Psoas muscle (tissue), 8 donors: ENCODE results near the gene ENDOD1. TPM values are rescaled to one million over a fixed set of nuclear protein-coding genes. Genes with fewer than 3 reads are reported as not detected.

Source experiments
- ATAC-seq, 4 donors: fragments of 200-7000 bp; cut with Tn5 transposase; one replicate each; pipeline ENCODE4 v1.9.1; 2020; ENCODE audit warnings: moderate library complexity in 3 of 4, mild to moderate bottlenecking in 2 of 4
- DNase-seq, 2 donors: peaks; one replicate each; pipeline ENCODE4 v3.0.0-alpha.2; 2020
- H3K27ac ChIP-seq: fragments of 200-600 bp; one replicate; pipeline ENCODE4 v1.8.0; 2022
- H3K27me3 ChIP-seq, 3 donors: fragments of 200-600 bp in 1 of 3; one replicate each; pipeline versions ENCODE4 v1.6.1 to v1.8.0; 2013 to 2022; ENCODE audit warnings: low read length in 2 of 3, mild to moderate bottlenecking in 2 of 3, moderate library complexity in 1 of 3; ENCODE audit not compliant: insufficient read depth in 3 of 3
- H3K36me3 ChIP-seq, 2 donors: fragments of 200-600 bp in 1 of 2; one replicate each; pipeline versions ENCODE4 v1.6.1 to v1.8.0; 2013 to 2022; ENCODE audit warnings: low read depth in 1 of 2, mild to moderate bottlenecking in 1 of 2, moderate library complexity in 1 of 2; ENCODE audit not compliant: insufficient read depth in 1 of 2
- H3K4me1 ChIP-seq: fragments of 200-600 bp; one replicate; pipeline ENCODE4 v1.8.0; 2022
- H3K4me3 ChIP-seq: fragments of 200-600 bp; one replicate; pipeline ENCODE4 v1.8.0; 2022; ENCODE audit warnings: mild to moderate bottlenecking
- H3K9me3 ChIP-seq: fragments of 200-600 bp; one replicate; pipeline ENCODE4 v1.8.0; 2022
- CTCF ChIP-seq: fragments of 200-600 bp; IDR thresholded peaks from one replicate; pipeline ENCODE4 v1.8.0; 2022; ENCODE audit warnings: antibody characterized with exemption
- WGBS, 3 donors: extraction: QIAGEN DNeasy Blood & Tissue Kit; methylation state at CpG; one replicate each; pipeline versions ENCODE4 v1.1.6 to v1.1.7; 2013; 5-methylcytosine and 5-hydroxymethylcytosine counted together
- intact Hi-C, 2 donors: fragments of 100-400 bp; cut with DNase I; formaldehyde crosslinking; loops; one replicate each; pipeline versions ENCODE4 v1.11.0 to v1.14.2; 2022
- polyA plus RNA-seq, 3 donors: library from polyadenylated mRNA; stranded (reverse); fragments of 200-250 nt; gene quantifications; one replicate each; pipeline ENCODE4 v1.2.3, GENCODE V29; 2013
- total RNA-seq, 4 donors: library from RNA; stranded (reverse); fragmentation: NEBNext Ultra II Directional in 2 of 4; extraction: Animal tissue kit (Norgen Biotek cat#: 25700) in 2 of 4; gene quantifications; one replicate each; pipeline versions ENCODE4 v1.2.1 to v1.2.4, GENCODE V29; 2021 to 2023
- donor health status: healthy with polysubstance abuse.
- donor health status: DM: no; HTN: no; CAD: no; lungs with moderate emphysema.
- donor health status: Bipolar disorder and iron deficiency.
- donor health status: healthy.
- donor health status: DM: yes; HTN: yes; CAD: no.
- donor health status: DM: no; HTN: no; CAD: no.
- donor health status: DM: no; HTN: no; CAD: no.
- donor health status: DM: yes; HTN: yes; CAD: no.

The ENDOD1 gene
- total and polyA plus RNA-seq, 7 donors: 9.8 to 55.3 (median 29.0) TPM

GRCh38 chr11:95081010-95081409 is 8.6 kb upstream of the ENDOD1 start:
- DNase-seq (no peak), ATAC-seq (peak in 2 of 4 donors; percentile 26 to 69)
- H3K4me3 ChIP-seq: no peak overlapping the region
- intact Hi-C loops: no loop called here
- 45 to 55% (median 49%) methylated on average over 5 of the region's 5 CpGs for WGBS, 3 donors
- no peak overlapping the region for H3K27ac ChIP-seq
- no peaks in the 10 kb centered on the region for H3K36me3 ChIP-seq
- H3K9me3 ChIP-seq: no peaks in the 10 kb centered on the region
- no peaks in the 10 kb centered on the region for H3K27me3 ChIP-seq
- H3K4me1 ChIP-seq: no peaks in the 10 kb centered on the region
- TF ChIP-seq CTCF: no peak

- WGBS, 3 donors: 27 to 44% (median 30%) methylated on average over 4 of the region's 4 CpGs
- Histone ChIP-seq H3K36me3 (no peaks in the 10 kb centered on the region), H3K27ac (peak overlapping the region; percentile 10), H3K27me3 (no peaks in the 10 kb centered on the region), H3K4me1 (no peaks in the 10 kb centered on the region), H3K9me3 (no peaks in the 10 kb centered on the region), H3K4me3 (no peak overlapping the region)
- DNase-seq (peak in 1 of 2 donors; percentile 46), ATAC-seq (peak in 3 of 4 donors; percentile 22 to 43 (median 43))
- no peak for TF ChIP-seq CTCF
- intact Hi-C loops: no loop called here
These were observed 8.2 kb upstream of the ENDOD1 start for GRCh38 chr11:95081412-95081811.

GRCh38 chr11:95082576-95083001 is 7.1 kb upstream of the ENDOD1 start:
- no peaks in the 10 kb centered on the region for H3K36me3 ChIP-seq
- H3K4me3 ChIP-seq: no peak overlapping the region
- no peak for TF ChIP-seq CTCF
- ATAC-seq (no peak), DNase-seq (no peak)
- no peak overlapping the region for H3K27ac ChIP-seq
- no peaks in the 10 kb centered on the region for H3K4me1 ChIP-seq
- intact Hi-C loops: no loop called here
- no peaks in the 10 kb centered on the region for H3K27me3 ChIP-seq
- WGBS, 3 donors: 80 to 95% (median 81%) methylated on average over 2 of the region's 2 CpGs
- no peaks in the 10 kb centered on the region for H3K9me3 ChIP-seq

GRCh38 chr11:95084509-95084908 is 5.1 kb upstream of the ENDOD1 start:
- DNase-seq (no peak), ATAC-seq (no peak)
- H3K4me1 ChIP-seq: peaks cover 4% of the 10 kb centered on the region
- intact Hi-C loops: no loop called here
- no peak overlapping the region for H3K4me3 ChIP-seq
- no peak overlapping the region for H3K27ac ChIP-seq
- H3K36me3 ChIP-seq: no peaks in the 10 kb centered on the region
- no peak for TF ChIP-seq CTCF
- no peaks in the 10 kb centered on the region for H3K9me3 ChIP-seq
- no peaks in the 10 kb centered on the region for H3K27me3 ChIP-seq

GRCh38 chr11:95085117-95085816 is 4.4 kb upstream of the ENDOD1 start:
- ATAC-seq (no peak), DNase-seq (no peak)
- Histone ChIP-seq H3K27ac (no peak overlapping the region), H3K36me3 (no peaks in the 10 kb centered on the region), H3K4me3 (no peak overlapping the region), H3K27me3 (no peaks in the 10 kb centered on the region), H3K4me1 (peaks cover 4% of the 10 kb centered on the region), H3K9me3 (no peaks in the 10 kb centered on the region)
- intact Hi-C loops: no loop called here
- no peak for TF ChIP-seq CTCF
- 87 to 98% (median 88%) methylated on average over 3 of the region's 3 CpGs for WGBS, 3 donors
